HG02763 (cell line): ENCODE measurements around the gene HMCN1.

Experiments used
- ATAC-seq: cut with Tn5 transposase; IDR thresholded peaks from one replicate; pipeline ENCODE4 v1.9.1; 2021; ENCODE audit warnings: mild to moderate bottlenecking, moderate library complexity; ENCODE audit not compliant: unreplicated experiment

HMCN1 gene

GRCh38 chr1:186215636-186216035, 481.4 kb downstream of the HMCN1 start:
- no peak for ATAC-seq

DNA sequence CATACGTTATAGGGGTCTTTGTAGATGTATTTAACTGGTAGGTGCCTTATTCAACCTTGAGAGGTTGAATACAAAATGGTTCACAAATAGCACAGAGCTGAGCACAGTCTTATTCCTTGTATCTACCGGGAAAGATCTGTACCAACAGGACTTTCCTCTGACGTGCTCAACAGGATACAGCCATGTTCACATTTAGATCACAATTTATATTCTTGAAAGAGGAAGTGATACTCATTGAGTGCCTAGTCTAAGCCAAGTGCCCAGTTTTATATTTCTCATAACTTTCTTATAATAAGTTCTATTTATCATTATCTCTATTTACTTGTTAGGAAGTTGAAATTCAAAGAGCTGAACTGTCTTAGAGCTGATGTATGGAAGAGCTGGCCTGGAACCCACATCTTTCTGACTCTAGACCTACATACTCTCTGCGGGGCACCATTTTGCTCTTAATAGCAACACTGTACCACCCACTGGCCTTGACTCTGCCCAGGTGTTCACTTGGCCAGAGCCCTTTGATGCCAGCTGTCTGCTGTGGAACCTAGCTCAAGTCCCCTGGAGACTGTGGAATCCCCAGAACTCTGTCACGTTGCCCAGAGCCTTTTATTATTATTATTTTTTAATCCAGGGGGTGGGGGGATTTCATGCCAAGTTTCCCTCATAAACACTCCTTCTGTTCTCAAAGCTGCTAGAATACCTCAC, 484.6 kb downstream of the HMCN1 start:
- ATAC-seq: peak; percentile 71

GRCh38 chr1:186220067-186220466, 485.9 kb downstream of the HMCN1 start:
- ATAC-seq: no peak

DNA sequence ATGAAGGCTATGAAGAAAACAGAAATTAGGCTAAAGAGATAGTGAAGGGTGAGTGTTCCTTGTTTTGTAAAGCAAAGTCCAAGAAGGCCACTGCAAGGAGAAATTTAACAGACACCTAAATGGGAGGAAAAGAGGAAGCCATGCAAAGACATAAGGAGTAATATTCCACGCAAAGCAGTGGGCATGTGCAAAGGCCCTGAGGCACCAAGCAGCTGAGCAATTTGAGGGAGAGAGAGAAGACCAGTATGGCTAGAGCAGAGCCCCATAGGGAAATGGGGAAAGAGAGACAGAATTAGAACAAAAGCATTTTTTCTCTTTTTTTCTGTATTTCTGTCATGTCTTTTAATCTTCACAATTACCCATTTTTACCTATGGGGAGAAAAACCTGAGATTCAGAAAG, 486.7 kb downstream of the HMCN1 start:
- ATAC-seq: no peak

- no peak for ATAC-seq
These were observed 490.9 kb downstream of the HMCN1 start for GRCh38 chr1:186225096-186225495.

DNA sequence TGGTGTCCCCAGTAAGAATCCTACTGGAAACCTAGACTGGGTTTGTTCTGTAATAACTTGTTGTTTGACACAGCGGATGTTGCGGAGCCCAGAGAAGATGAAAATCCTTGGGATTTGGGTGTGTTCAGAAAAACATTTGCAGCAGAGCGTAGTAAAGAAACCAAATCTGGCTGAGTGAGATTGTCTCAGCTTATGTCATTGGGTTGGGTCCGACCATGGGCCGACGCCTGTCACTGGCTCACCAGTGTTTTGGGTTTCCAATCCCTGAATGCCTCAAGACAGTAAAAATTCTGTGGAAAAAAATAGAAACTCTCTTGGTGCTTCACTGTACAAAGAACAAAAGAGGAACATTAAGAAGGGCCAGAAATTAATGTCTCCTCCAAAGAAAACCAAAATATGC, 494.6 kb downstream of the HMCN1 start:
- ATAC-seq: no peak

DNA sequence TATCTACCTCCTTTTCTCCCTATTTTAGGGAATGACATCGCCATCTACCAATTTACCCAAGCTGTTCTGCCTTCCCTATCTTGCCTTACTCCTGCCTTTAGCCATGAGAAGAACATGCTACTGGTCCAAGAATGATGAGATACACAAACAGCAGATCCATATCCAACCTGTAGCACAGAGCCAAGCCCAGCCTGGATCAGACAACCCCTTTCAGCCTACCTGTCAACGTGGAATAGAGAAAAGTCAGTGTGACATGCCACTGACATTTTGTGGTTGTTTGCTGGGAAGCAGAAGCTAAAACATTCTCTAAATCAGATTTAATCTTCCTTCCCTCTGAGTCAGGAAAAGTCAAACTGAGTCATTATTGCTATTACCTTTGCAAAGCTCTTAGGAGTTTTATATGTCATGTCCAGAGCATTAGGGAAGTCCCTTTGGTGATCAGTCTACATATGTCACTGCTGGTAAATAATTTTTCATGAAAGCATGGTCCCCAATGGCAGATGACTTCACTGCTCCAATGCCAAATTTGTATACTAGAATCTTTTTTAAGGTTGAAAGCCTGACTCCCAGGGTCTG, 497.8 kb downstream of the HMCN1 start:
- ATAC-seq: no peak

GRCh38 chr1:186234976-186235686, 500.9 kb downstream of the HMCN1 start:
- ATAC-seq: no peak

- ATAC-seq: no peak
These were observed 501.5 kb downstream of the HMCN1 start for GRCh38 chr1:186235696-186236095.

- ATAC-seq: no peak
These were observed 502.7 kb downstream of the HMCN1 start for GRCh38 chr1:186236921-186237320.

- no peak for ATAC-seq
These were observed 505.0 kb downstream of the HMCN1 start for GRCh38 chr1:186239171-186239570.

DNA sequence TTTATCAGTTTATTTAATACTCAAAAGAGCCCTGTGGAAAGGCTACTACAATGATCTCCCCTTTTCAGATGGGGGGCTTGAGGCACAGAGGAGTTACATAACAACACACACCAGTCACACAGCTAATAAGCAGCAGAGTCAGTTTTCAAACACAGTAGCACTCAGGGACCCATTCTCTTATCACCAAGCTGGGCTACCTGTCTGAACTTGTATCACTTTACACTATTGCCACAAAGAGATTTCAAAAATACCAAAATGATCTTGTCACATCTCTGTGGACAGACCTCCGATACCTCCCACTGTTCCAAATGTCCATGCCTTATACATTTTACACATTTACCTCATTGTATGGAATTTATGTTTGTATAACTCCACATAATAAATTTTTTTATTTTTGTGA, 506.2 kb downstream of the HMCN1 start:
- ATAC-seq: no peak
